Astrocyte (in vitro differentiated cells and primary cell): Measurements from ENCODE around the gene ANKRD11. TPM values are rescaled to one million over a fixed set of nuclear protein-coding genes. Genes with fewer than 3 reads are reported as not detected.

Experiments used
- DNase-seq: peaks from one replicate; pipeline ENCODE4 v3.0.0-alpha.2; 2010; ENCODE audit warnings: low read depth
- FAIRE-seq: peaks from 2 replicates; lab custom pipeline; 2011; peaks lifted over from hg19 to GRCh38; lab: Jason Lieb, UNC
- H2AFZ ChIP-seq: 2 replicates; pipeline ENCODE4 v1.6.0; 2012; ENCODE audit warnings: low read depth, low read length, inconsistent platforms
- H3K27ac ChIP-seq: 2 replicates; pipeline ENCODE4 v1.5.1; 2011; ENCODE audit warnings: low read depth, low read length, inconsistent platforms
- H3K27me3 ChIP-seq: 2 replicates; pipeline ENCODE4 v1.6.0; 2011; ENCODE audit warnings: low read length, inconsistent platforms; ENCODE audit not compliant: insufficient read depth
- H3K36me3 ChIP-seq: 2 replicates; pipeline ENCODE4 v1.5.1; 2011; ENCODE audit warnings: low read length, inconsistent platforms; ENCODE audit not compliant: insufficient read depth
- H3K4me1 ChIP-seq: 2 replicates; pipeline ENCODE4 v1.5.1; 2011; ENCODE audit warnings: low read length, inconsistent platforms; ENCODE audit not compliant: insufficient read depth
- H3K4me2 ChIP-seq: 2 replicates; pipeline ENCODE4 v1.6.0; 2012; ENCODE audit warnings: low read length, inconsistent platforms
- H3K4me3 ChIP-seq: 2 replicates; pipeline ENCODE4 v1.5.1; 2011; ENCODE audit warnings: low read depth, mild to moderate bottlenecking, low read length, inconsistent platforms; ENCODE audit not compliant: insufficient read depth
- H3K79me2 ChIP-seq: 2 replicates; pipeline ENCODE4 v1.6.0; 2012; ENCODE audit warnings: mild to moderate bottlenecking, low read length, inconsistent platforms; ENCODE audit not compliant: insufficient read depth
- H3K9ac ChIP-seq: 2 replicates; pipeline ENCODE4 v1.6.0; 2012; ENCODE audit warnings: mild to moderate bottlenecking, low read length, inconsistent platforms
- H3K9me3 ChIP-seq: 2 replicates; pipeline ENCODE4 v1.5.1; 2012; ENCODE audit warnings: low read depth, mild to moderate bottlenecking, low read length, inconsistent platforms; ENCODE audit not compliant: insufficient read depth
- H4K20me1 ChIP-seq: 2 replicates; pipeline ENCODE4 v1.6.0; 2012; ENCODE audit warnings: low read length, inconsistent platforms; ENCODE audit not compliant: insufficient read depth
- H3K27ac Mint-ChIP-seq: one replicate; pipeline ENCODE4 v1.8.0; 2021; ENCODE audit warnings: mild to moderate bottlenecking, mixed read lengths; ENCODE audit not compliant: unreplicated experiment
- H3K27me3 Mint-ChIP-seq: one replicate; pipeline ENCODE4 v1.8.0; 2021; ENCODE audit warnings: low read depth, mixed read lengths; ENCODE audit not compliant: unreplicated experiment
- H3K36me3 Mint-ChIP-seq: one replicate; pipeline ENCODE4 v1.8.0; 2021; ENCODE audit warnings: low read depth, mixed read lengths; ENCODE audit not compliant: unreplicated experiment
- H3K4me1 Mint-ChIP-seq: one replicate; pipeline ENCODE4 v1.8.0; 2021; ENCODE audit warnings: low read depth, mixed read lengths; ENCODE audit not compliant: unreplicated experiment
- H3K4me3 Mint-ChIP-seq: one replicate; pipeline ENCODE4 v1.8.0; 2021; ENCODE audit warnings: mild to moderate bottlenecking, moderate library complexity, mixed read lengths; ENCODE audit not compliant: unreplicated experiment
- H3K9me3 Mint-ChIP-seq: one replicate; pipeline ENCODE4 v1.8.0; 2021; ENCODE audit warnings: mild to moderate bottlenecking, mixed read lengths; ENCODE audit not compliant: unreplicated experiment
- EZH2 ChIP-seq: IDR thresholded peaks from 2 replicates; pipeline ENCODE4 v1.6.1; 2012; ENCODE audit warnings: mild to moderate bottlenecking, low read length, inconsistent platforms; ENCODE audit not compliant: insufficient read depth
- total RNA-seq: library from RNA; stranded (reverse); gene quantifications from 2 replicates; pipeline ENCODE4 v1.2.1, GENCODE V29; 2021
- TF ChIP-seq, protein P1 (sequence below): IDR thresholded peaks from 2 replicates; pipeline ENCODE4 v1.5.1; 2011; ENCODE audit warnings: low read depth, mild to moderate bottlenecking, inconsistent platforms, low read length, moderate library complexity; ENCODE audit not compliant: insufficient read depth

The ANKRD11 gene
- total RNA-seq, 1 donor from 2014 or later = 213 TPM

DNA sequence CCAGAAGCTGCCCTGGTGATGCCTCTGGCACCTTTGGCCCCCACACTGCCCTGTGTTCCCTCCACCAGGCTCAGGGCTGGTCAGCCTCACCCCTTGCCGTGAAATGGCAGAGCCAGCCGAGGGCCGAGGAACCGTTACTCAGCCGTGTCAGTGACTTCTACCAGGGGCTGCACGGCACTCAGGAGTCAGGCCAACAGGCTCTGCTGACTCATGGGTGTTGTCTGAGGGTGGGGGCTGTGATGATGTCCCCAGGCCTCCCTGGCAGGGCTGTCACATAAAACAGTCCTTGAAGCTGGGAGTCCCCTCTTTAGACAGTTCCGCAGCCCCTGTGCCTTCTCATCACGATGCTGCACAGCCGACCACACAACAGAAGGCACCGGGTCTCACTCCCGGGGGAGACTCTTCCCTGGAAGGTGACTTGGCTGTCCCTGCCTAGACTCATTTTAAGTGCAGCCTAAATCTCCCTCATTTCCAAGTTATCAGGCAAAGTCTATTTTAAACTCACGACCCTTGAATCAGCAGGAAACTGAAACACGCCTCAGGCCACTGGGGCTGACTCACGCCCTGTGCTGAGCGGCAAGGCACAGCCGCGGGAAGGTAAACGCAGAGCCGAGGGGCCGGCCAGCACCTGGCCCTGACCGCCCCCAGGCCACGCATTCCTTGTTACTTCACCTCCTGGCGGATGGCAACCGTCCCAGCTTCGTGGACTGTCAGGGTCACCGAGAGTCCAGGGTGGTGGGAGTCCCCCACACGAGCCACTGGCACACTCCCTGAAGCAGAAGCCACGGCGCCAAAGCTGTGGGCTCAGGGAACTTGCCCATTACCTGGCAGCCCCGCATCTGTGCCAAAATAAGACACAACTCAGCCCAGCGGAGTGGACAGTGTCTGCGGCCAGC, 170.2 kb downstream of the ANKRD11 start:
- Histone ChIP-seq H4K20me1 (peaks cover 11% of the 10 kb centered on the region), H3K4me1 (peaks cover 88% of the 10 kb centered on the region), H3K27ac (peak overlapping the region; percentile 94), H3K36me3 (no peaks in the 10 kb centered on the region), H3K4me3 (peak overlapping the region; percentile 37), H3K9ac (peak overlapping the region; percentile 76), H3K9me3 (no peaks in the 10 kb centered on the region), H3K79me2 (peaks cover 86% of the 10 kb centered on the region), H2AFZ (no peak overlapping the region), H3K27me3 (no peaks in the 10 kb centered on the region), H3K4me2 (peak overlapping the region; percentile 83)
- DNase-seq (peak; percentile 82), FAIRE-seq (peak; percentile 5)
- Mint-ChIP-seq H3K27ac (peak overlapping the region; percentile 94), H3K9me3 (no peaks in the 10 kb centered on the region), H3K27me3 (no peaks in the 10 kb centered on the region), H3K4me1 (peaks cover 89% of the 10 kb centered on the region), H3K4me3 (peak overlapping the region; percentile 57), H3K36me3 (peaks cover 19% of the 10 kb centered on the region)
- no peak for TF ChIP-seq EZH2

DNA sequence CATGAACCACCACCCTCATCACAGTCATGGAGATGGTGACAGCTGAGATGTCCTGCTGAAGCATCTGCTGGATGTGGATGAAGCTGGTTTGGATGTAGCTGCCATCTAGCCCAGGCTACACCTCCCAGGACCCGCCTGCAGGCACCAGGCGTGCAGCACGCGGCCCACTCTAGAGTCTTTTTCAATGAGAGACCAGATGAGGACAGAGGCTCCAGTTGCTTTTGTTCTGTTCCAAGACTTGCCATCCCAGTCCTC, 170.8 kb downstream of the ANKRD11 start:
- Mint-ChIP-seq H3K27ac (peak overlapping the region; percentile 94), H3K9me3 (no peaks in the 10 kb centered on the region), H3K4me3 (peak overlapping the region; percentile 57), H3K36me3 (peaks cover 17% of the 10 kb centered on the region), H3K4me1 (peaks cover 89% of the 10 kb centered on the region), H3K27me3 (no peaks in the 10 kb centered on the region)
- H3K4me2 ChIP-seq = peak overlapping the region; percentile 83
- FAIRE-seq = no peak
- peak overlapping the region; percentile 37 for H3K4me3 ChIP-seq
- H4K20me1 ChIP-seq = peaks cover 17% of the 10 kb centered on the region
- H2AFZ ChIP-seq = no peak overlapping the region
- peaks cover 86% of the 10 kb centered on the region for H3K79me2 ChIP-seq
- TF ChIP-seq EZH2 = no peak
- TF ChIP-seq, protein P1, sequence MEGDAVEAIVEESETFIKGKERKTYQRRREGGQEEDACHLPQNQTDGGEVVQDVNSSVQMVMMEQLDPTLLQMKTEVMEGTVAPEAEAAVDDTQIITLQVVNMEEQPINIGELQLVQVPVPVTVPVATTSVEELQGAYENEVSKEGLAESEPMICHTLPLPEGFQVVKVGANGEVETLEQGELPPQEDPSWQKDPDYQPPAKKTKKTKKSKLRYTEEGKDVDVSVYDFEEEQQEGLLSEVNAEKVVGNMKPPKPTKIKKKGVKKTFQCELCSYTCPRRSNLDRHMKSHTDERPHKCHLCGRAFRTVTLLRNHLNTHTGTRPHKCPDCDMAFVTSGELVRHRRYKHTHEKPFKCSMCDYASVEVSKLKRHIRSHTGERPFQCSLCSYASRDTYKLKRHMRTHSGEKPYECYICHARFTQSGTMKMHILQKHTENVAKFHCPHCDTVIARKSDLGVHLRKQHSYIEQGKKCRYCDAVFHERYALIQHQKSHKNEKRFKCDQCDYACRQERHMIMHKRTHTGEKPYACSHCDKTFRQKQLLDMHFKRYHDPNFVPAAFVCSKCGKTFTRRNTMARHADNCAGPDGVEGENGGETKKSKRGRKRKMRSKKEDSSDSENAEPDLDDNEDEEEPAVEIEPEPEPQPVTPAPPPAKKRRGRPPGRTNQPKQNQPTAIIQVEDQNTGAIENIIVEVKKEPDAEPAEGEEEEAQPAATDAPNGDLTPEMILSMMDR = no peak
- peaks cover 87% of the 10 kb centered on the region for H3K4me1 ChIP-seq
- H3K9me3 ChIP-seq = no peaks in the 10 kb centered on the region
- no peak for DNase-seq
- H3K27me3 ChIP-seq = no peaks in the 10 kb centered on the region
- peak overlapping the region; percentile 94 for H3K27ac ChIP-seq
- peak overlapping the region; percentile 76 for H3K9ac ChIP-seq
- no peaks in the 10 kb centered on the region for H3K36me3 ChIP-seq

DNA sequence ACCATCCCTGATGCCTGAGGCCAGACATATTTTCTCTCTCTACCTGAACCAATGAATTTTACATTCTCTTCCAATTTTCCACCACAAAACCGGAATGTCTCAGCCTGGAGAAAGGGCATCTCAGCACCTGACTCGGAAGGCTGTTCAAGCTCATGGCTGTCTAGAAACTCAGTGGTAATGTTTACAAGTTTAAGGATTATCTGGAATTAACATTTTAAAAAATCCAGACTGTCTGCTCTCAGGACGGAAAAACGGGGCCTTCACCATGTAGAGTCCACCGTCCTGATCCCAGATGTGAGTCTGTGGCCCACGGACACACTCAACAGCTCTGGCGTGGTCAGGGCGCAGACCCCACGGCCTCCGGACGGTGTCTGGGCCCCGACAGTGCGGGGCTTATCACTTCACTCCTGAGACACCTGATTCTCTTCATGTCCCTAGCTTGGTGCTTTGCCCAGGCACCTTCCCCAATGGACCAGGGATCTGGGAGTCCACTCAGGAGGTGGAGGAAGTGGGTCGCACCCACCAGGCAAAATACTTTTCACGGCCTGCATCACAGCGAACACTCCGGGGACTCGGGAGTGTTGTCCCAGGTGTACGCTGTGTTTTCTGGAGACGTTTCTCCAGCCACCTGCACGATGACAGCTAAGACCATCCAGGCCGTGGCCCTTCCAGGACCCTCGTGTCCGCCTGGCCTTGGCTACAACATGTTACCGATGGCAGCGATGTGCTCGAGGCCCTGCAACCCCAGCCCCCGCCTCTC, 171.3 kb downstream of the ANKRD11 start:
- no peaks in the 10 kb centered on the region for H3K27me3 ChIP-seq
- H3K9ac ChIP-seq = peak overlapping the region; percentile 76
- FAIRE-seq (no peak), DNase-seq (no peak)
- H3K36me3 ChIP-seq = no peaks in the 10 kb centered on the region
- peak overlapping the region; percentile 37 for H3K4me3 ChIP-seq
- Mint-ChIP-seq H3K27ac (peak overlapping the region; percentile 94), H3K4me3 (peak overlapping the region; percentile 57), H3K27me3 (no peaks in the 10 kb centered on the region), H3K4me1 (peaks cover 89% of the 10 kb centered on the region), H3K36me3 (peaks cover 19% of the 10 kb centered on the region), H3K9me3 (no peaks in the 10 kb centered on the region)
- peaks cover 22% of the 10 kb centered on the region for H4K20me1 ChIP-seq
- H3K9me3 ChIP-seq = no peaks in the 10 kb centered on the region
- peaks cover 86% of the 10 kb centered on the region for H3K79me2 ChIP-seq
- TF ChIP-seq, protein P1 = no peak
- no peak for TF ChIP-seq EZH2
- H3K4me2 ChIP-seq = peak overlapping the region; percentile 83
- H3K4me1 ChIP-seq = peaks cover 82% of the 10 kb centered on the region
- H3K27ac ChIP-seq = peak overlapping the region; percentile 94
- no peak overlapping the region for H2AFZ ChIP-seq
